HG03025 (cell line): Measurements from ENCODE around the gene MCF2L.

Source experiments
- ATAC-seq: cut with Tn5 transposase; IDR thresholded peaks from one replicate; pipeline ENCODE4 v1.9.1; 2021; ENCODE audit warnings: mild to moderate bottlenecking, moderate library complexity; ENCODE audit not compliant: unreplicated experiment, low FRiP score

MCF2L gene

GRCh38 chr13:113119166-113119821 lies 150.3 kb downstream of the MCF2L start:
- ATAC-seq = no peak

DNA sequence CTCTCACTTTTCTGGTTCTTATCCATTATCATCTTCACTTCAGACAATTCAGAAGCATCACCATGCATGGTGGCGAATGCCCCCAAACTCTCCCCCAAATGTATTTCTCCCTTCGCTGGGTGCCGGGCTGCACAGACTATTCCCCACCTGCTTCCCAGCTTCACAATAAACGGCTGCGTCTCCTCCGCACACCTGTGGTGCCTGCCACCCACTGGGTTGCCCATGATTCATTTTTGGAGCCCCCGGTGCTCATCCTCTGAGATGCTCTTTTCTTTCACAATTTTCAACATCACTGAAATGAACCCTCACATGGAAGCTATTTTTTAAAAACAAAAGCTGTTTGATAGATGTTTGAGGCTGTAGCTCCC lies 150.8 kb downstream of the MCF2L start:
- ATAC-seq = no peak

DNA sequence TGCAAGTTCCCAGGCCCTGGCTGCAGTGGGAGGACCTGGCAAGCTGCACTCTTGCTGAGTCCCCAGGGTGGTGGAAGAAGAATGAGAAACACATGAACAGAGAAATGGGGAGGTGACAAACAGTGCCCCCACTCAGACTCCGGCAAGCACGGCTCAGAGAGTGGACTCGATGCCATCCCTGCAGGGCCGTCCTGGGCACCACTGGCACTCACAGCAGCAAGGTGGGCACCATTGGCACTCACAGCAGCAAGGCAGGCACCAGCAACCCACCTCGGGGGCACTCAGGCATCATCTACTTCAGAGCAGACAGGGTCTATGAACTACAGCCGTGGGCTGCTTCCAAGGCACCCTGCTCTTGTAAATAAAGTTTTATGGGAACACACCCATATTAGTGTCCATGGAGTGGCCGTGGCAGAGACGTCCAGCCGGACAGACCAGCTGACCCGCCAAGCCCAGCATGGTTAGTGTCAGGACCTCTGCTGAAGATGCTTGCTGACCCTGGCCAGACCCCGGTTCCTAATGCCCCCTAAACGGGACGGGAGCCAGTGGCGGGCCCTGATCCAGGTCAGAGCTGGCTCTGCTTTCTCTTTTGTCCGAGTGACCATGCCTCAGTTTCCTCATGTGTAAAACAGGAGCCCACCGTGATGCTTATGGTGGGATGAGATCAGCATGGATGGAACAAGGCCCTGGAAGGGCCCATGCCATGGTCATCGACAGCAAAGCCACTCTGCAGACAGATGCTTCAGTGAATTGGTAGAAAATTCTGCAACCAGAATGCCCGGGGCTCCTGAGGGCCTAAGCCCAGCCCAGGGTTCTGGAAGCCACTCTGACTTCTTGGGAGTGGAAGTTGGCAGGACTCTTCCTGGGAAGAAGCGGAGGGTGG lies 151.5 kb downstream of the MCF2L start:
- no peak for ATAC-seq

DNA sequence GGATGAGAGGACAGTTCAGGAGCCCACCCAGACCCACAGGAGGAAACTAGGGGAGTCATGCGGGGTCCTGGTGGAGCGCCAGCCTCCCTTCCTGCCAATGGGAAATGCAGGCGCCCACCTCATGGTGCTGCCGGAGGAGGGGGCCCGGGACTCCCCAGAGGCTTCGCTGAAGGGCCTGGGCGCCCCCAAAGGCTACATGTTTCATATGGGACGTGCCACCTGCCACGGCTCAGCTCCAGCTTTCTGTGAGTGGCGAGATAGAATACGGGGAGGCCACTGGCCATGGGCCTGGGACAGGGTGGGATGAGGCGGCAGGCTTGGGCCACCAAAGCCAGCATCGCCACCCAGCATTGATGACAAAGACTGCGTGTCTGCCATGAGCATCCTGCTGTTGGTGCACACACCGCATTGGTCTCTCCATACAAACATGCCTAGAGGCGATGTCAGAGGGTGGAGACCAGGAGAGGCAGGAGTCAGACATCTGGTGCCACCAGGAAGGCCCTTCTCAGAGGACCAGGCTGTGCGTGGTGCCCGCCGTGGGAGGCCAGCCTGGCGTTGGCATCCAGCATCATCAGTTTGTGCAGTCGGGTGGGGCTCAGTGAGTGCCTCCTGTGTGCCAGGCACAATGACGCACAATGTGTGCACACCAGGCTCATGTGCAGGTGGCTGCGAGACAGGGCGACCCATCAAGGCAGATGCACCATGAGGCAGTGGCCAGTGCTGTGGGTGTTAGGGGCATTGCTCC lies 152.3 kb downstream of the MCF2L start:
- ATAC-seq = no peak

DNA sequence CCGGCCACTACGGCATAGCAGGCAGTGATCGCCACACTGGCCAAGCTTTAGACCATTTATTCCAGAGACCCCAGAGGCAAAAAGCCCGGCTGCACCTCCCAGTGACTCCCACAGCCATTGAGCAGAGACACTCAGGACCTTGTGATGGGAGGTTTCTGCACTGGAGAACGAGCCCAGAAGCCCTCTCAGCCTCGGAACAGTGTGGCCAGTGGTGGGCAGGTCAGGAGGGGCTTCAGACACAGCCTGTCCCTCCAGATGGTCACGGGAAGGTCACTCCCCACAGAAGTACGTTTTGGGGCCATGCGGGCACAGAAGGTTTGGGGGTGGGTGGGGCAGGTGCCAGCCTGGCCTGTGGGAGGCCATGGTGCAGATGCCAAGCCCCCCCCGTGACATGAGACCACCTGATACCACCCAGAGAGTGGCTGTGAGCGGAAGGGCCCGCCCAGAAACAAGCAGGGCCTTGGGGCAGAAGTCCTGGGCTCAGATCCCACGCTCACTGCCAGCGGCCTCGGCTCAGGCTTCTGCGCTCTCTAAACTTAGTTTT lies 153.0 kb downstream of the MCF2L start:
- ATAC-seq = no peak

DNA sequence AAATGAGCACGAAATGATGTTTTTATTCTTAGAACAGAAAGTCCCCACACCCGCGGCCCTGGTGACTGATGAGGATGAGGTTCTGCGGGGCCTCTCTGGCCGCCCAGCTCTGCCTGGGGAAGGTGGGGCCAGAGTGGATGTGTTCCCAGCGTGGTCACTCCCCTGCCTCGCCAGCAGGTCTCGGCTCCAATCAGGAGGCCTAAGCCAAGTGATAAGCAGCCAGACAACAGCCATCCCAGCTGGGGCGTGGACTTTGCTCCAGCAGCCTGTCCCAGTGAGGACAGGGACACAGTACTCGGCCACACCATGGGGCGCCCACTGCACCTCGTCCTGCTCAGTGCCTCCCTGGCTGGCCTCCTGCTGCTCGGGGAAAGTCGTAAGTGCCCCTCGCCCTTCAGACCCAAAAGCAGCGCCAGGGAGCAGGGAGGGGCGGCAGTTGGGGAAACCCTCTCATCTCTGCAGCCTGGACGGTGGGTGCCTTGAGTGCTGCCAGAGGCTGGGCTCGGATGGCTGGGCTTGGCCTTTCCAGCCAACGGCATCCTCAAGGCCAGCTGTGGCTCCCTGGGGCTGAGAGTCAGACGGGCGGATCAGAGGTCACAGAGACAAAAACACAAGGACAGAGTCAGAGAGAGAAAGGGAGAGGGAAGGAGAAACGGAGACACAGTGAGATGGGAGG lies 153.7 kb downstream of the MCF2L start, which contains the start of gene F10:
Gene F10 (plus strand): TSS at position 250 of the 676 bp plus-strand sequence. CDS start 57 bp downstream, at position 307.
- ATAC-seq = no peak

DNA sequence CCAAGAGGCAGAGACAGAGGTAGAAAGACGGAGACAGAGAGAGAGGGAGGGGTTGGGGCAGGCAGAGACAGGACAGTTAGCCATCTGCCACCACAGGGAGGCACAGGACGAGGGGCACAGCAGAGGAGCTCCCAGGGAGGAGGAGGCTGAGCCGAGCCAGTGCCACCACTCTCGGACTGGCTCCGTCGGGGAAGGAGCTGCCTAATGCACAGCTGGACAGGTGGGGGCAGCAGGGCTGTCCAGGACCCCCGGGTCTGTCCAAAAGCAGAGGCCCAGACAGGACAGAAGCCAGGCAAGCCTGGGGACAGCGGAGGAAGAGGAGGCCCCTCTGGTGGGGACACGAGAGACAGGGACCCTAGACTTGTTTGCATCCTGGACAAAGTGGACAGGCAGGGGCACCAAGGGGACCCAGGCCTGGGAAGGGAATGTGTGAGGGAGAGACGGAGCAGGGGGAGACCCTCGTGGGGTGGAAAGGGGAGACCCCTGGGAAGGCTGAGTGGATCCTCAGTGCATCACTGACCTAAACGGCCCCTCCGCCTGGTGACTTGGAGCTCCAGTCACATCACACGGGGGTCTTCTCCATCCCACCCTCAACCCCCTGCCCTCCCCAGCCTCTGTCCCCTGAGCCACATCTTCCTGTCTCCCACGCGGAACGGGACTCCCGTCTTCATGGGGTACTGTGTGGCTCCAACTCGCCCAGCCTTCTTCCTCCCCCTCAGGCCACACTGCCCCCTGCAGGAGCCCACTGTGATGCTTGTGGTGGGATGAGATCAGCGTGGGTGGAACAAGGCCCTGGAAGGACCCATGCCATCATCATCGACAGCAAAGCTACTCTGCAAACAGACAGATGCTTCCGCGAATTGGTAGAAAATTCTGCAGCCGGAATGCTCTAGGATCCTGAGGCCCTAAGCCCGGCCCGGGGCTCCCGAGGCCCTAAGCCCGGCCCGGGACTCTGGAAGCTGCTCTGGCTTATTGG lies 154.5 kb downstream of the MCF2L start:
- ATAC-seq = no peak

- ATAC-seq = no peak
These were observed 155.4 kb downstream of the MCF2L start for GRCh38 chr13:113124211-113124970.

- no peak for ATAC-seq
These were observed 156.7 kb downstream of the MCF2L start for GRCh38 chr13:113125506-113126264.

GRCh38 chr13:113126265-113127150 lies 157.5 kb downstream of the MCF2L start:
- no peak for ATAC-seq

DNA sequence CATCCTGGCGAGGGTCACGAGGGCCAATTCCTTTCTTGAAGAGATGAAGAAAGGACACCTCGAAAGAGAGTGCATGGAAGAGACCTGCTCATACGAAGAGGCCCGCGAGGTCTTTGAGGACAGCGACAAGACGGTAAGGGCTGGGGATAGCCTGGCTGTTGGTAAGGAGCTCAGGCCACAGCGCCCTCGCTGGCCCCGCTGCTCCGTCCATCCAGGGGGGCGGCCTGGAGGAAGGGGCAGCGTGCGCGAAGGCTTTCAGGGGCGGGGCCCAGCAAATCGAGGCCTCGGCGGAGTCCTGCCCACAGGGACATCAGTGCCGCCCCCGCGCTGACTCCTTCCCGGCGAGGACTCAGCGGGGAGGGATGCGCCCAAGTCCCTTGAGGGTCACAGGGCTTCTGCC lies 160.5 kb downstream of the MCF2L start:
- ATAC-seq = no peak

GRCh38 chr13:113129921-113130750 lies 161.1 kb downstream of the MCF2L start:
- no peak for ATAC-seq

- no peak for ATAC-seq
These were observed 166.3 kb downstream of the MCF2L start for GRCh38 chr13:113135281-113135760.

GRCh38 chr13:113137691-113138298 lies 168.8 kb downstream of the MCF2L start:
- ATAC-seq = no peak

DNA sequence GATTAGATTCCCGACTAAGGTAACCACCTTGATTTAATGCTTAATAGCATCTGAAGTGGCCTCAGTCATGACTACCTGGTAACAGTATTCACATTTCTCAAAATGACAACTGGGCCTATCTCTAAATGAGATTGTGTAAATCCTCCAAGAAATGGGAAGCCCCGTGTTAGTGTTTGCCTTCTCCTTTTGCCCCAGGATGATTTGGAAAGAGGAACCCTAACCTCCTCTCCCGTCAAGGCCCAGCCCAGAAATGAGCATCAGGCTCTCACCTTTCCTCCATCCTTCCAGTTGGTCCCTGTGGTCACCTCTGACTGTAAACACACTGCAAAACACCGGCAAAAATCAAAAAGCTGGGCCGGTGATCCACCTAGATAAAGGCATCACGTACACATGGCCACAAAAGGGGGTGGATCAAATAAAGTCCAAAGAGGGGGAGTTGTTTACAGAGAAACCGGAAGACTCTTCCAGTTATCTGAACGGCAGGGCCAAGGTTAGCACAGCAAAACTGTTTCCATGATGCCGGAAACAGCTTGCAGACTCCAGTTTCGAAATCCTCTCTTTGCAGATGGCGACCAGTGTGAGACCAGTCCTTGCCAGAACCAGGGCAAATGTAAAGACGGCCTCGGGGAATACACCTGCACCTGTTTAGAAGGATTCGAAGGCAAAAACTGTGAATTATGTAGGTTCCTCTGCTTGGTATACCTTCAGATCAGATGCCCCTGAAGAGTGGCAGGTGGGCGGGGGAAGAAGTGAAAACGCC lies 170.0 kb downstream of the MCF2L start:
- no peak for ATAC-seq
